Vagina (tissue), 2 donors: ENCODE measurements around the gene ENTPD2. TPM values are rescaled to one million over a fixed set of nuclear protein-coding genes. Genes with fewer than 3 reads are reported as not detected.

Experiments
- DNase-seq, 2 donors: peaks; one replicate each; pipeline ENCODE4 v3.0.0-alpha.2; 2017; ENCODE audit errors: extremely low spot score in 2 of 2
- H3K27ac ChIP-seq: fragments of 200-600 bp; sonication (generic); one replicate; pipeline ENCODE4 v1.5.1; 2019
- H3K27me3 ChIP-seq: fragments of 200-600 bp; sonication (generic); one replicate; pipeline ENCODE4 v1.5.1; 2019
- H3K36me3 ChIP-seq, 2 donors: fragments of 200-600 bp; sonication (generic); one replicate each; pipeline ENCODE4 v1.5.1; 2017 to 2019
- H3K4me1 ChIP-seq: fragments of 200-600 bp; sonication (generic); one replicate; pipeline ENCODE4 v1.5.1; 2019
- H3K4me3 ChIP-seq, 2 donors: fragments of 200-600 bp; sonication (generic); 1 replicate in 1 of 2; 2 replicates in 1 of 2; pipeline ENCODE4 v1.5.1; 2016 to 2019
- H3K9me3 ChIP-seq: fragments of 200-600 bp; sonication (generic); one replicate; pipeline ENCODE4 v1.5.1; 2019
- POLR2A ChIP-seq, 2 donors: fragments of 450-650 bp; IDR thresholded peaks; one replicate each; pipeline ENCODE4 v1.6.1; 2017; ENCODE audit warnings: antibody characterized with exemption in 2 of 2, mild to moderate bottlenecking in 2 of 2, moderate library complexity in 2 of 2
- POLR2AphosphoS5 ChIP-seq, 2 donors: sonication (generic); formaldehyde crosslinking; IDR thresholded peaks; one replicate each; pipeline ENCODE4 v1.9.0; 2017; ENCODE audit warnings: antibody characterized with exemption in 2 of 2, mild to moderate bottlenecking in 2 of 2, low read depth in 1 of 2; ENCODE audit not compliant: insufficient read depth in 1 of 2
- intact Hi-C: fragments of 100-400 bp; cut with DNase I; formaldehyde crosslinking; loops from one replicate; pipeline ENCODE4 v1.15.1; 2023
- total RNA-seq: library from RNA; depleted of rRNA; stranded (reverse); fragments of >200 nt; gene quantifications from one replicate; pipeline ENCODE4 v1.2.3, GENCODE V29; 2016
- TF ChIP-seq, protein P1 (sequence below), 3 experiments: fragments of 450-650 bp in 2 of 3; fragments of 200-600 bp in 1 of 3; sonication (generic) in 1 of 3; IDR thresholded peaks; one replicate each; pipeline ENCODE4 v1.5.1; 2017 to 2019; ENCODE audit warnings: antibody characterized with exemption in 3 of 3, mild to moderate bottlenecking in 2 of 3, moderate library complexity in 2 of 3

The ENTPD2 gene
- total RNA-seq, 1 donor from 2014 or later, result 4.9 TPM

DNA sequence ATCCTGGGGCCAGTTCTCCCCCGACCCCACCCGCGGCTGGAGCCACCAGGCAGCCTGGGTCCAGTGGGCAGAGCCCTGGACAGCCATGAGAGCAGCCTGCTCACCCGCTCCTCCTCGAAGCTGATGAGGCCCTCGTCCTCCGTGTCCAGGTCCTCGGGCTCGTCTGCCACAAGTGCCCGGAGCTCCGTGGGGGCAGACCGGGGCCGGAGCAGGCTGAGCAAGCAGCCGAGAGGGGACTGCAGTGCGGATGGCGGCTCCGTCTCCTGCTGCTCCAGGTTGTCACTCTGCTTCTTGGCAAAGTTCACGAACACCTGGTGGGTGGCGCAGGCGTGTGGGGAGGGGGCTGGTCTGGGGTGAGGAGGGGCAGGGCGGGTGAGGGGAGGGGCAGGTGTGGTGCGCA is 45.5 kb downstream of the ENTPD2 start:
- Histone ChIP-seq H3K9me3 (no peaks in the 10 kb centered on the region), H3K36me3 (no peaks in the 10 kb centered on the region), H3K27me3 (no peaks in the 10 kb centered on the region), H3K4me1 (no peaks in the 10 kb centered on the region), H3K4me3 (no peak overlapping the region), H3K27ac (no peak overlapping the region)
- DNase-seq, result no peak
- no peak for TF ChIP-seq POLR2AphosphoS5 (IDR thresholded peaks at IDR 0.05; ENCODE audit: insufficient read depth in 1 of 2, low read depth in 1 of 2)
- TF ChIP-seq, protein P1, sequence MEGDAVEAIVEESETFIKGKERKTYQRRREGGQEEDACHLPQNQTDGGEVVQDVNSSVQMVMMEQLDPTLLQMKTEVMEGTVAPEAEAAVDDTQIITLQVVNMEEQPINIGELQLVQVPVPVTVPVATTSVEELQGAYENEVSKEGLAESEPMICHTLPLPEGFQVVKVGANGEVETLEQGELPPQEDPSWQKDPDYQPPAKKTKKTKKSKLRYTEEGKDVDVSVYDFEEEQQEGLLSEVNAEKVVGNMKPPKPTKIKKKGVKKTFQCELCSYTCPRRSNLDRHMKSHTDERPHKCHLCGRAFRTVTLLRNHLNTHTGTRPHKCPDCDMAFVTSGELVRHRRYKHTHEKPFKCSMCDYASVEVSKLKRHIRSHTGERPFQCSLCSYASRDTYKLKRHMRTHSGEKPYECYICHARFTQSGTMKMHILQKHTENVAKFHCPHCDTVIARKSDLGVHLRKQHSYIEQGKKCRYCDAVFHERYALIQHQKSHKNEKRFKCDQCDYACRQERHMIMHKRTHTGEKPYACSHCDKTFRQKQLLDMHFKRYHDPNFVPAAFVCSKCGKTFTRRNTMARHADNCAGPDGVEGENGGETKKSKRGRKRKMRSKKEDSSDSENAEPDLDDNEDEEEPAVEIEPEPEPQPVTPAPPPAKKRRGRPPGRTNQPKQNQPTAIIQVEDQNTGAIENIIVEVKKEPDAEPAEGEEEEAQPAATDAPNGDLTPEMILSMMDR (IDR thresholded peaks at IDR 0.05), result no peak
- TF ChIP-seq POLR2A (IDR thresholded peaks at IDR 0.05), result no peak
- intact Hi-C loops, result no loop called here

DNA sequence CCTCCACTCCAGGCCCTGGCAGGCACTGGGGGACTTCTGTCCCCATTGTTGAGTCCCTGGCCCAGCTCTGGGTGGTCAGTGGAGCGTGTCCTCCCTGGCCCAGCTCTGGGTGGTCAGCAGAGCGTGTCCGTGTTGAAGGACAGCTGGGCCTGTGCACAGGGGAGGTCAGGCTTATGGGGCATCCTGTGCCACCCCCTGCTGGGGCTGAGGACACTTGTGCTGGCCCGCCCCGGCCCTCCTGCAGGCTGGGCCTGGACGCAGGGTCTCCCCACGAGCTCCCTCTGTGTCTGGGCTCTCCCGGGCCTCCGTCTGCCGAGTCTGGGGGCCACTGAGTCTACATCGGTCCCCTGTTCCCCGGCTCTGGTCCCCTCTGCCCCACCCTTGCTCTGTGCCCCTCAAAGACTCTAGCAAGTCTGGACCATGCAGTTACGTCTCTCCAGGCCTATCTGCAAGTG is 46.0 kb downstream of the ENTPD2 start:
- H3K4me3 ChIP-seq, result no peak overlapping the region
- H3K27me3 ChIP-seq, result no peaks in the 10 kb centered on the region
- H3K9me3 ChIP-seq, result no peaks in the 10 kb centered on the region
- no peak overlapping the region for H3K27ac ChIP-seq
- no peaks in the 10 kb centered on the region for H3K36me3 ChIP-seq
- H3K4me1 ChIP-seq, result no peaks in the 10 kb centered on the region
- intact Hi-C loops, result no loop called here
- no peak for DNase-seq
- TF ChIP-seq POLR2A (IDR thresholded peaks at IDR 0.05) (no peak), POLR2AphosphoS5 (IDR thresholded peaks at IDR 0.05; ENCODE audit: insufficient read depth in 1 of 2, low read depth in 1 of 2) (no peak)
- TF ChIP-seq, protein P1 (IDR thresholded peaks at IDR 0.05), result no peak

DNA sequence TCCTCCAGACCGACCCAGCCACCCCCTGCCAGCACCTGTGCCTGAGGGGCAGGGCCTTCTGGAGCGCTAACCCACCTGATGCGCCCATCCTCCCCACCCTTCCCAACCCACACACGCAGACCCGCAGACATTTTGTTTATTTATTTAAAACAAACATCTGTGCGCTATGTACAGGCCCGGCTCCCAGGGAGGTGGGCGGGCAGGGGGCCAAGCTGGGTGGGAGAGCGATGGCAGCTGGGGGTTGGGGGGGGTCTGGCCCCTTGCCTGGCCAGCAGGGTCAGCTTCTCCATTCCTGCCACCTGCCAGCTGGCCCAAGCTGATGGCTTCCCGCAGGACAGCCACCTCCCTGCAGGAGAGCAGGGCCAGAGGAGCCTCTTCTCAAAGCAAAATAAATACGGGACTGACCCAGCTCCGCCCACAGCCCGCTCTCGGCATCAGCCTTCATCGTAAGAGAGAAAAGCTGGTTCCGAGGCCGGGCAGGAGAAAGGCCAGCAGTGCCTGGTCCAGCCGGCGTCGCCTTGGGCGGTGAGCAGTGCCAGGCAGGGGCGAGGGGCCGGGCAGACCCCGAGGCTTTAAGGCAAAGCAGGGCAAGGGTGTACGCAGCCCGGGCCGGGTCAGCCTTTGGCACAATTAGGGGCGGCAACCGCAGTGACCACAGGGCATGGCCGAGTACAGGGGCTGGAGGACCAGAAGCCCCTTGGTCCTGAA is 46.6 kb downstream of the ENTPD2 start:
- H3K4me3 ChIP-seq, result no peak overlapping the region
- DNase-seq, result no peak
- no peak for TF ChIP-seq POLR2A (IDR thresholded peaks at IDR 0.05)
- no peak for TF ChIP-seq POLR2AphosphoS5 (IDR thresholded peaks at IDR 0.05; ENCODE audit: insufficient read depth in 1 of 2, low read depth in 1 of 2)
- TF ChIP-seq, protein P1 (IDR thresholded peaks at IDR 0.05), result no peak
- H3K27ac ChIP-seq, result no peak overlapping the region
- intact Hi-C loops, result no loop called here
- no peaks in the 10 kb centered on the region for H3K36me3 ChIP-seq
- H3K4me1 ChIP-seq, result no peaks in the 10 kb centered on the region
- no peaks in the 10 kb centered on the region for H3K9me3 ChIP-seq
- H3K27me3 ChIP-seq, result no peaks in the 10 kb centered on the region

DNA sequence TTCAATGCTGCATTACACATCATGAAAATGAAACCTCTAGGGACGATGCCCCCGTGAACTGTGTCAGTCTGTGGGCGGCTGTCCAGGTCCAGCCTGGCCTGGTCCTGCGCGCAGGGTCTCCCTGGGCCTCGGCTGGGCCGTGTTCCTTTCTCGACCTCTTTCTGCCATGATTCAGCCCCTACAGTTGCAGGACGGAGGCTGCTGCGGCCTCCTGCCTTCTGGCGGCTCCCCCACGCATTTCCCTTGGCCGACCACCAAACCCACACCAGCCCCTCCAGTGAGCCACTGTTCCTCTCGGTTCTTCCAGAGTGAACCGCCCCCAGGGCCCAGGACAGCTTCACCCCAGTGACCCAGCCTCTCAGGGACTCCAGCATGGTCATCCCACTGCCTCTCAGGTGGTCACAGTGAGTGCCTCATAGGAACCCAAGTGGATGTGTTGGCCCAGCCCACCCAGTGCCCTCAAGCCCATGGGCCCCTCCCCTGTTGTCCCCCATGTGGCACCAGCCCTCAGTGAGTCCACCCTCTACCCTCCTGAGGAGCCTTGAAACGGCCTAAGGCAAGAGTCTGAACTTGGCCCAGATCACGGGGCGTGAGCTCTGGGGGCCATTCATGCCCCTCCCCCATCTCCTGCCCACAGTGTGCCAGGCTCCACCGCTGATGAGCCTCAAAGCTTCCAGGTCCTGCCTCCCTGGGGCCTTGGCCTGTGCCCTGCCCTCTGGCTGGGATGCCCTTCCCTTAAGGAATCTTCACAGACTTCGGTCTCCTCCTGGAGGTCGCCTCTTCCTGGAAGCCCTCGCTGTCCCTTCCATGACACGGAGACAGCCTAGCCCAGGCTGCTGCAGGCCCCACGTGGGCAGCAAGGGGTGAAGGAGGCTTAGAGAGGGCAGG is 47.5 kb downstream of the ENTPD2 start:
- DNase-seq, result no peak
- H3K27me3 ChIP-seq, result no peaks in the 10 kb centered on the region
- no peaks in the 10 kb centered on the region for H3K4me1 ChIP-seq
- H3K4me3 ChIP-seq, result no peak overlapping the region
- no peak overlapping the region for H3K27ac ChIP-seq
- H3K9me3 ChIP-seq, result no peaks in the 10 kb centered on the region
- TF ChIP-seq, protein P1 (IDR thresholded peaks at IDR 0.05), result no peak
- TF ChIP-seq POLR2A (IDR thresholded peaks at IDR 0.05), result no peak
- no peak for TF ChIP-seq POLR2AphosphoS5 (IDR thresholded peaks at IDR 0.05; ENCODE audit: insufficient read depth in 1 of 2, low read depth in 1 of 2)
- H3K36me3 ChIP-seq, result no peaks in the 10 kb centered on the region
- intact Hi-C loops, result no loop called here
